HG03045 (cell line): ENCODE results near the gene GLYR1.

Experiments
- ATAC-seq: cut with Tn5 transposase; IDR thresholded peaks from one replicate; pipeline ENCODE4 v1.9.1; 2021; ENCODE audit warnings: mild to moderate bottlenecking, moderate library complexity; ENCODE audit not compliant: unreplicated experiment

The GLYR1 gene

GRCh38 chr16:4852221-4852872 lies 5.3 kb upstream of the GLYR1 start:
- no peak for ATAC-seq

GRCh38 chr16:4850211-4850610 lies 3.1 kb upstream of the GLYR1 start:
- ATAC-seq, result no peak

- peak; percentile 30 for ATAC-seq
Observed at GRCh38 chr16:4847774-4848587, 893 bp upstream of the GLYR1 start.

GRCh38 chr16:4846503-4846900 lies 586 bp downstream of the GLYR1 start:
- ATAC-seq, result peak; percentile 17

GRCh38 chr16:4840984-4841383 lies 6.1 kb downstream of the GLYR1 start:
- ATAC-seq, result no peak

- no peak for ATAC-seq
Observed at GRCh38 chr16:4839942-4840341, 7.1 kb downstream of the GLYR1 start.

GRCh38 chr16:4837733-4838501 lies 9.2 kb downstream of the GLYR1 start:
- no peak for ATAC-seq

- ATAC-seq, result no peak
Observed at GRCh38 chr16:4836727-4837126, 10.4 kb downstream of the GLYR1 start.

- no peak for ATAC-seq
Observed at GRCh38 chr16:4833584-4833983, 13.5 kb downstream of the GLYR1 start.

GRCh38 chr16:4832698-4833343 lies 14.3 kb downstream of the GLYR1 start:
- ATAC-seq, result no peak

- ATAC-seq, result no peak
Observed at GRCh38 chr16:4831616-4832015, 15.5 kb downstream of the GLYR1 start.

- no peak for ATAC-seq
Observed at GRCh38 chr16:4830408-4830807, 16.7 kb downstream of the GLYR1 start.

GRCh38 chr16:4828567-4829321 lies 18.3 kb downstream of the GLYR1 start:
- no peak for ATAC-seq

GRCh38 chr16:4826980-4827379 lies 20.1 kb downstream of the GLYR1 start:
- ATAC-seq, result no peak

- no peak for ATAC-seq
Observed at GRCh38 chr16:4826526-4826925, 20.6 kb downstream of the GLYR1 start.

- no peak for ATAC-seq
Observed at GRCh38 chr16:4825196-4825595, 21.9 kb downstream of the GLYR1 start.

- ATAC-seq, result no peak
Observed at GRCh38 chr16:4820652-4821051, 26.4 kb downstream of the GLYR1 start.

GRCh38 chr16:4814542-4815173 lies 32.4 kb downstream of the GLYR1 start:
- no peak for ATAC-seq

GRCh38 chr16:4814046-4814445 lies 33.0 kb downstream of the GLYR1 start:
- no peak for ATAC-seq
